ENCODE results near the gene KHK.
"Not testable (repeated sequence)": the region's sequence is repeated elsewhere in the genome, so short reads cannot be mapped to it uniquely, and the experiment has no call there.

KHK gene

GRCh38 chr2:27059141-27059820 is 27.3 kb upstream of the KHK start:
- no peak for DNase-seq

GRCh38 chr2:27060323-27060722 is 26.2 kb upstream of the KHK start:
- DNase-seq, result no peak

- no peak for DNase-seq
These were observed 21.4 kb upstream of the KHK start for GRCh38 chr2:27065128-27065527.

- DNase-seq, result no peak
These were observed 19.2 kb upstream of the KHK start for GRCh38 chr2:27067385-27067784.

GRCh38 chr2:27069436-27069835 is 17.1 kb upstream of the KHK start:
- no peak for DNase-seq

GRCh38 chr2:27069961-27070618 is 16.5 kb upstream of the KHK start:
- DNase-seq, result no peak

- no peak for DNase-seq
These were observed 15.8 kb upstream of the KHK start for GRCh38 chr2:27070653-27071276.

GRCh38 chr2:27071277-27071989 is 15.1 kb upstream of the KHK start, which contains the start of gene OST4:
Gene OST4, minus strand, starts transcription at chr2:27071654.
- DNase-seq, result peak; percentile 57 to 97 (median 91)

- peak in 33 of 56 donors; percentile 16 to 74 (median 43) for DNase-seq
These were observed 14.4 kb upstream of the KHK start for GRCh38 chr2:27071990-27072830.

GRCh38 chr2:27072920-27073319 is 13.7 kb upstream of the KHK start:
- DNase-seq, result no peak

- no peak for DNase-seq
These were observed 12.8 kb upstream of the KHK start for GRCh38 chr2:27073782-27074181.

GRCh38 chr2:27074738-27075565 is 11.6 kb upstream of the KHK start:
- peak in 2 of 56 donors; percentile 25 to 27 for DNase-seq

- DNase-seq, result not testable (repeated sequence)
These were observed 11.1 kb upstream of the KHK start for GRCh38 chr2:27075566-27075871.

- no peak for DNase-seq
These were observed 10.2 kb upstream of the KHK start for GRCh38 chr2:27076323-27076722.

- DNase-seq, result no peak
These were observed 9.3 kb upstream of the KHK start for GRCh38 chr2:27077231-27077630.

GRCh38 chr2:27078267-27079194 is 8.0 kb upstream of the KHK start, which contains the start of gene EMILIN1:
Gene EMILIN1, plus strand, starts transcription at chr2:27078615. Its CDS starts 451 bp downstream, at chr2:27079066.
- DNase-seq, result peak in 50 of 56 donors; percentile 13 to 83 (median 52)

GRCh38 chr2:27079233-27080139 is 7.1 kb upstream of the KHK start:
- no peak for DNase-seq

GRCh38 chr2:27080140-27080469 is 6.5 kb upstream of the KHK start:
- DNase-seq, result no peak
